Heart right ventricle (tissue), 16 donors: ENCODE measurements around the gene XAGE5. TPM values are rescaled to one million over a fixed set of nuclear protein-coding genes. Genes with fewer than 3 reads are reported as not detected.
"Not testable (repeated sequence)": the region's sequence is repeated elsewhere in the genome, so short reads cannot be mapped to it uniquely, and the experiment has no call there.

ENCODE experiments used
- ATAC-seq, 8 donors: fragments of 200-7000 bp; cut with Tn5 transposase; one replicate each; pipeline ENCODE4 v1.9.1; 2020; ENCODE audit warnings: mild to moderate bottlenecking in 8 of 8, moderate library complexity in 8 of 8, moderate number of reproducible peaks in 1 of 8
- DNase-seq, 2 donors: peaks; one replicate each; pipeline ENCODE4 v3.0.0-alpha.2; 2020
- H3K27ac ChIP-seq, 10 donors: fragments of 200-600 bp; sonication (generic) in 2 of 10; one replicate each; pipeline versions ENCODE4 v1.5.0 to v1.8.0; 2020 to 2022; ENCODE audit warnings: mild to moderate bottlenecking in 3 of 10
- H3K27me3 ChIP-seq, 7 donors: fragments of 200-600 bp; one replicate each; pipeline ENCODE4 v1.8.0; 2021 to 2022; ENCODE audit warnings: mild to moderate bottlenecking in 2 of 7
- H3K36me3 ChIP-seq, 9 donors: fragments of 200-600 bp; sonication (generic) in 1 of 9; one replicate each; pipeline versions ENCODE4 v1.5.0 to v1.8.0; 2020 to 2022; ENCODE audit warnings: mild to moderate bottlenecking in 2 of 9
- H3K4me1 ChIP-seq, 9 donors: fragments of 200-600 bp; sonication (generic) in 1 of 9; one replicate each; pipeline versions ENCODE4 v1.5.0 to v1.8.0; 2020 to 2022; ENCODE audit warnings: mild to moderate bottlenecking in 4 of 9
- H3K4me3 ChIP-seq, 10 donors: fragments of 200-600 bp; sonication (generic) in 2 of 10; one replicate each; pipeline versions ENCODE4 v1.5.0 to v1.8.0; 2020 to 2022; ENCODE audit warnings: mild to moderate bottlenecking in 7 of 10, moderate library complexity in 2 of 10
- H3K9me3 ChIP-seq, 11 donors: fragments of 200-600 bp in 10 of 11; sonication (generic) in 2 of 11; one replicate each; pipeline versions ENCODE4 v1.5.0 to v1.8.0; 2013 to 2022; ENCODE audit warnings: mild to moderate bottlenecking in 2 of 11, control low read depth in 1 of 11, moderate library complexity in 1 of 11
- CTCF ChIP-seq, 9 donors: fragments of 200-600 bp; sonication (generic) in 2 of 9; IDR thresholded peaks; one replicate each; pipeline versions ENCODE4 v1.5.0 to v1.8.0; 2021 to 2022; ENCODE audit warnings: antibody characterized with exemption in 9 of 9, mild to moderate bottlenecking in 5 of 9, moderate library complexity in 1 of 9
- WGBS, 2 donors: extraction: QIAGEN DNeasy Blood & Tissue Kit; methylation state at CpG; one replicate each; pipeline ENCODE4 v1.1.7; 2013; ENCODE audit warnings: inconsistent platforms in 1 of 2; 5-methylcytosine and 5-hydroxymethylcytosine counted together
- intact Hi-C, 10 donors: fragments of 100-400 bp; cut with DNase I; formaldehyde crosslinking; loops; one replicate each; pipeline versions ENCODE4 v1.11.1 to v1.14.2; 2022
- polyA plus RNA-seq, 2 donors: library from polyadenylated mRNA; stranded (reverse); fragments of 200-250 nt; gene quantifications; one replicate each; pipeline ENCODE4 v1.2.3, GENCODE V29; 2013
- total RNA-seq, 10 donors: library from RNA; stranded (reverse); fragmentation: NEBNext Ultra II Directional in 3 of 10; extraction: Animal tissue kit (Norgen Biotek cat#: 25700) in 3 of 10; gene quantifications; one replicate each; pipeline versions ENCODE4 v1.2.1 to v1.2.4, GENCODE V29; 2021 to 2023
- donor health status: Arrhythmogenic right ventricular cardiomyopathy.
- donor health status: ischemic (EF 13 %, LVEDD 7.1; RV severe dilation, severe dysfunction).
- donor health status: healthy with polysubstance abuse.
- donor health status: DM: no; HTN: yes; CAD: no.
- donor health status: DM: no; HTN: no; CAD: no.
- donor health status: ischemic (EF 25% LVEDD 6.9; RV normal size, moderate dysfunction).
- donor health status: ischemic (EF 25% LVEDD 5.7; RV mildly dilated, moderate dysfunction).
- donor health status: healthy.
- donor health status: DM: yes; HTN: yes; CAD: no.
- donor health status: Ischemic cardiomyopathy.
- donor health status: ischemic (EF 35%, LVEDD 5.7; RV mildly dilated, moderate dysfunction).
- donor health status: nonischemic (EF 11% LVEDD 7.7; RV severe dilation, severe dysfunction).
- donor health status: DM: yes; HTN: yes; CAD: no.
- donor health status: PGD.
- donor health status: ischemic (EF 29% LVEDD 5.4; RV normal size, mild dysfunction).
- donor health status: nonischemic (EF 23%, LVEDD 6.1; RV moderate dilation, normal function).

Gene XAGE5
- total and polyA plus RNA-seq, 12 donors = not detected

GRCh38 chrX:52852110-52852860 lies 41.2 kb downstream of the XAGE5 start:
- Histone ChIP-seq H3K4me1 (no peaks in the 10 kb centered on the region), H3K27me3 (peaks cover 0 to 84% (median 0%) of the 10 kb centered on the region in 7 donors), H3K4me3 (no peak overlapping the region), H3K9me3 (no peaks in the 10 kb centered on the region), H3K27ac (no peak overlapping the region), H3K36me3 (no peaks in the 10 kb centered on the region)
- intact Hi-C loops = no loop called here
- ATAC-seq = no peak
- DNase-seq = no peak
- TF ChIP-seq CTCF (IDR thresholded peaks at IDR 0.05) = no peak
- WGBS, 2 donors = 77 to 79% methylated on average over 9 of the region's 9 CpGs

- 57 to 63% methylated on average over 4 of the region's 4 CpGs for WGBS, 2 donors
- H3K27ac ChIP-seq, intact Hi-C loops, H3K36me3 ChIP-seq, H3K4me1 ChIP-seq, H3K9me3 ChIP-seq, H3K4me3 ChIP-seq, ATAC-seq, DNase-seq: not testable (repeated sequence)
- peaks cover 0 to 75% (median 0%) of the 10 kb centered on the region in 7 donors for H3K27me3 ChIP-seq
Measured at GRCh38 chrX:52856991-52857525, 46.0 kb downstream of the XAGE5 start.

GRCh38 chrX:52865343-52865998 lies 54.4 kb downstream of the XAGE5 start:
- whole genome bisulfite sequencing, 2 donors = 71 to 78% methylated on average over 6 of the region's 6 CpGs
- no peaks in the 10 kb centered on the region for H3K36me3 ChIP-seq

More at GRCh38 chrX:52865343-52865998, 54.4 kb downstream of the XAGE5 start:
- no peak for DNase-seq
- Histone ChIP-seq H3K4me1 (no peaks in the 10 kb centered on the region), H3K27me3 (peaks cover 0 to 80% (median 0%) of the 10 kb centered on the region in 7 donors), H3K27ac (no peak overlapping the region), H3K9me3 (no peaks in the 10 kb centered on the region), H3K4me3 (no peak overlapping the region)
- no peak for TF ChIP-seq CTCF (IDR thresholded peaks at IDR 0.05)
- no peak for ATAC-seq
- intact Hi-C loops = no loop called here

Other genes starting within 250 kb of the XAGE5 start
- gene SSX7, start 156.4 kb upstream of the XAGE5 start, total RNA-seq = not detected
- gene SSX7, start 156.4 kb upstream of the XAGE5 start, polyA plus RNA-seq = not detected
- gene SSX2, start 104.1 kb upstream of the XAGE5 start, total RNA-seq = not detected
- gene SSX2, start 104.1 kb upstream of the XAGE5 start, polyA plus RNA-seq = not detected
- gene SSX2B, start 60.0 kb upstream of the XAGE5 start, total RNA-seq = not detected
- not detected for gene SSX2B, start 60.0 kb upstream of the XAGE5 start, polyA plus RNA-seq
- not detected for gene SPANXN5, start 13.9 kb upstream of the XAGE5 start, total RNA-seq
- gene SPANXN5, start 13.9 kb upstream of the XAGE5 start, polyA plus RNA-seq = not detected
- gene XAGE3, start 56.8 kb downstream of the XAGE5 start, total RNA-seq = not detected
- not detected for gene XAGE3, start 56.8 kb downstream of the XAGE5 start, polyA plus RNA-seq
- gene FAM156B, start 86.0 kb downstream of the XAGE5 start, total RNA-seq = 10 to 100 TPM in 1 of 10 donors, 1 to 10 TPM in 9; 4.3 to 10.3 (median 6.8) TPM
- gene FAM156B, start 86.0 kb downstream of the XAGE5 start, polyA plus RNA-seq = 10 to 100 TPM; 15.0 to 41.4 TPM
- gene FAM156A, start 147.2 kb downstream of the XAGE5 start, total RNA-seq = 1 to 10 TPM; 5.5 to 9.4 (median 7.1) TPM
- 10 to 100 TPM; 11.9 to 12.4 TPM for gene FAM156A, start 147.2 kb downstream of the XAGE5 start, polyA plus RNA-seq
- gene GPR173, start 237.5 kb downstream of the XAGE5 start, total RNA-seq = 1 to 10 TPM in 3 of 10 donors, under 1 TPM in 7; 0.54 to 2.5 (median 0.73) TPM
- gene GPR173, start 237.5 kb downstream of the XAGE5 start, polyA plus RNA-seq = under 1 TPM; 0.70 to 0.95 TPM